Measurements from ENCODE around the gene L1CAM.

The L1CAM gene

DNA sequence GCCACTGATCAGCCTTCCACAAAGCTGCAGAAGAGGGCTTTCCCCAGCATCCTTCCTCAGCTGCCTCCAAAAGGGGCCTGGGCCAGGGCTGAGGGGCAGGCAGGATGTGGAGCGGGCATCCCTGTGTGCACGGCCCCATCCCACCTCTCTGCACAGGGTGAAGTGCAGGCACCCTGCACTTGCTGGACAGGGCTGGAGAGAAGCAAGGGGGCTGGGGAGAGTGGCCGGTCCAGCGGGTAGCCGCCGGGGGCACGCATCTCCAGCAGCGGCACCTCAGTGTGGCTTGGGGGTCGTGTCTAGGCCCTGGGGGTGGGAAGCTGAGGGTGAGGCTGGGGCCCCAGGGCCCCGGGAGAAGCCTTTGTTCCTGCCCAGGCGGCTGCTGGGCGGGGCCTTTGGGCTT is 21.5 kb upstream of the L1CAM start:
- H3K36me3 ChIP-seq (ENCODE audit: control insufficient read depth in 1 of 2, insufficient read depth in 2 of 2, low read length in 2 of 2), result no peaks in the 10 kb centered on the region
- no peak overlapping the region for H4K91ac ChIP-seq (ENCODE audit: low read depth, low read length)
- no peak overlapping the region for H2AK5ac ChIP-seq (ENCODE audit: low read length)
- peaks cover 5 to 10% of the 10 kb centered on the region in 2 experiments for H3K4me1 ChIP-seq (ENCODE audit: control insufficient read depth in 1 of 2, insufficient read depth in 2 of 2, low read length in 2 of 2)
- no peak overlapping the region for H2BK12ac ChIP-seq (ENCODE audit: low read length)
- no peak overlapping the region for H2BK120ac ChIP-seq (ENCODE audit: insufficient read depth, low read length, poor library complexity)
- H4K12ac ChIP-seq (ENCODE audit: low read depth, low read length), result no peak overlapping the region
- no peak overlapping the region for H3K4ac ChIP-seq (ENCODE audit: low read depth, low read length)
- H3K27me3 ChIP-seq (ENCODE audit: insufficient read depth, low read length), result no peaks in the 10 kb centered on the region
- no peak overlapping the region for H4K8ac ChIP-seq (ENCODE audit: low read depth, low read length)
- H2AFZ ChIP-seq (ENCODE audit: insufficient read depth, low read length, poor library complexity), result no peak overlapping the region
- H3K27ac ChIP-seq (ENCODE audit: low read depth, low read length), result no peak overlapping the region
- no peak for DNase-seq
- no peak overlapping the region for H3K4me2 ChIP-seq (ENCODE audit: low read length)
- H3K9me3 ChIP-seq (ENCODE audit: insufficient read depth, low read depth, low read length), result no peaks in the 10 kb centered on the region
- no peak overlapping the region for H3K18ac ChIP-seq (ENCODE audit: low read length)
- no peak overlapping the region for H3K23ac ChIP-seq (ENCODE audit: low read length)
- no peak overlapping the region for H3K4me3 ChIP-seq (ENCODE audit: low read depth, low read length)
- WGBS (ENCODE audit: extremely low coverage, insufficient coverage, insufficient read length), result no CpG with 5 or more reads among the region's 12 CpGs
- no peaks in the 10 kb centered on the region for H3K79me2 ChIP-seq (ENCODE audit: control insufficient read depth, insufficient read depth, low read length, poor library complexity)
- H2BK5ac ChIP-seq (ENCODE audit: low read depth, low read length, poor library complexity), result no peak overlapping the region
- no peaks in the 10 kb centered on the region for H3K79me1 ChIP-seq (ENCODE audit: low read length)
- H3K9ac ChIP-seq (ENCODE audit: low read length), result no peak overlapping the region
- no peak overlapping the region for H3K14ac ChIP-seq (ENCODE audit: low read length)

DNA sequence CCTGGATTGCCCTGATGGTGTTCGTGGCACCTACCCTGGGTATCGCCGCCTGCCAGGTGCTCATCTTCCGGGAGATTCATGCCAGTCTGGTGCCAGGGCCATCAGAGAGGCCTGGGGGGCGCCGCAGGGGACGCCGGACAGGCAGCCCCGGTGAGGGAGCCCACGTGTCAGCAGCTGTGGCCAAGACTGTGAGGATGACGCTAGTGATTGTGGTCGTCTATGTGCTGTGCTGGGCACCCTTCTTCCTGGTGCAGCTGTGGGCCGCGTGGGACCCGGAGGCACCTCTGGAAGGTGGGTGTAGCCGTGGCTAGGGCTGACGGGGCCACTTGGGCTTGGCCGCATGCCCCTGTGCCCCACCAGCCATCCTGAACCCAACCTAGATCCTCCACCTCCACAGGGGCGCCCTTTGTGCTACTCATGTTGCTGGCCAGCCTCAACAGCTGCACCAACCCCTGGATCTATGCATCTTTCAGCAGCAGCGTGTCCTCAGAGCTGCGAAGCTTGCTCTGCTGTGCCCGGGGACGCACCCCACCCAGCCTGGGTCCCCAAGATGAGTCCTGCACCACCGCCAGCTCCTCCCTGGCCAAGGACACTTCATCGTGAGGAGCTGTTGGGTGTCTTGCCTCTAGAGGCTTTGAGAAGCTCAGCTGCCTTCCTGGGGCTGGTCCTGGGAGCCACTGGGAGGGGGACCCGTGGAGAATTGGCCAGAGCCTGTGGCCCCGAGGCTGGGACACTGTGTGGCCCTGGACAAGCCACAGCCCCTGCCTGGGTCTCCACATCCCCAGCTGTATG is 20.3 kb upstream of the L1CAM start:
- DNase-seq, result no peak
- H3K27ac ChIP-seq (ENCODE audit: low read depth, low read length), result no peak overlapping the region
- H4K8ac ChIP-seq (ENCODE audit: low read depth, low read length), result no peak overlapping the region
- no peak overlapping the region for H3K4ac ChIP-seq (ENCODE audit: low read depth, low read length)
- no peaks in the 10 kb centered on the region for H3K27me3 ChIP-seq (ENCODE audit: insufficient read depth, low read length)
- no peak overlapping the region for H2BK120ac ChIP-seq (ENCODE audit: insufficient read depth, low read length, poor library complexity)
- H3K18ac ChIP-seq (ENCODE audit: low read length), result no peak overlapping the region
- no peak overlapping the region for H3K14ac ChIP-seq (ENCODE audit: low read length)
- no CpG with 5 or more reads among the region's 27 CpGs for WGBS (ENCODE audit: extremely low coverage, insufficient coverage, insufficient read length)
- no peak overlapping the region for H3K4me2 ChIP-seq (ENCODE audit: low read length)
- H4K12ac ChIP-seq (ENCODE audit: low read depth, low read length), result no peak overlapping the region
- no peaks in the 10 kb centered on the region for H3K36me3 ChIP-seq (ENCODE audit: control insufficient read depth in 1 of 2, insufficient read depth in 2 of 2, low read length in 2 of 2)
- no peak overlapping the region for H2AFZ ChIP-seq (ENCODE audit: insufficient read depth, low read length, poor library complexity)
- H2BK5ac ChIP-seq (ENCODE audit: low read depth, low read length, poor library complexity), result no peak overlapping the region
- no peak overlapping the region for H2BK12ac ChIP-seq (ENCODE audit: low read length)
- H3K23ac ChIP-seq (ENCODE audit: low read length), result no peak overlapping the region
- peaks cover 9 to 12% of the 10 kb centered on the region in 2 experiments for H3K4me1 ChIP-seq (ENCODE audit: control insufficient read depth in 1 of 2, insufficient read depth in 2 of 2, low read length in 2 of 2)
- peaks cover under 1% of the 10 kb centered on the region for H3K79me2 ChIP-seq (ENCODE audit: control insufficient read depth, insufficient read depth, low read length, poor library complexity)
- no peaks in the 10 kb centered on the region for H3K9me3 ChIP-seq (ENCODE audit: insufficient read depth, low read depth, low read length)
- peaks cover 2% of the 10 kb centered on the region for H3K79me1 ChIP-seq (ENCODE audit: low read length)
- H3K4me3 ChIP-seq (ENCODE audit: low read depth, low read length), result no peak overlapping the region
- no peak overlapping the region for H4K91ac ChIP-seq (ENCODE audit: low read depth, low read length)
- H3K9ac ChIP-seq (ENCODE audit: low read length), result no peak overlapping the region
- H2AK5ac ChIP-seq (ENCODE audit: low read length), result no peak overlapping the region

DNA sequence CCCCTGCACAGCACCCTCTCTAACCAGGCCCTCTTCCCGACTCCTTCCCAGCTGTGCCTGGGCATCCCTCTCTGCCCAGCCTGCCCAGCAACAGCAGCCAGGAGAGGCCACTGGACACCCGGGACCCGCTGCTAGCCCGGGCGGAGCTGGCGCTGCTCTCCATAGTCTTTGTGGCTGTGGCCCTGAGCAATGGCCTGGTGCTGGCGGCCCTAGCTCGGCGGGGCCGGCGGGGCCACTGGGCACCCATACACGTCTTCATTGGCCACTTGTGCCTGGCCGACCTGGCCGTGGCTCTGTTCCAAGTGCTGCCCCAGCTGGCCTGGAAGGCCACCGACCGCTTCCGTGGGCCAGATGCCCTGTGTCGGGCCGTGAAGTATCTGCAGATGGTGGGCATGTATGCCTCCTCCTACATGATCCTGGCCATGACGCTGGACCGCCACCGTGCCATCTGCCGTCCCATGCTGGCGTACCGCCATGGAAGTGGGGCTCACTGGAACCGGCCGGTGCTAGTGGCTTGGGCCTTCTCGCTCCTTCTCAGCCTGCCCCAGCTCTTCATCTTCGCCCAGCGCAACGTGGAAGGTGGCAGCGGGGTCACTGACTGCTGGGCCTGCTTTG is 19.6 kb upstream of the L1CAM start:
- no peak overlapping the region for H3K23ac ChIP-seq (ENCODE audit: low read length)
- H2BK120ac ChIP-seq (ENCODE audit: insufficient read depth, low read length, poor library complexity), result no peak overlapping the region
- H4K91ac ChIP-seq (ENCODE audit: low read depth, low read length), result no peak overlapping the region
- no peak for DNase-seq
- H3K9me3 ChIP-seq (ENCODE audit: insufficient read depth, low read depth, low read length), result no peaks in the 10 kb centered on the region
- H3K79me1 ChIP-seq (ENCODE audit: low read length), result peaks cover 3% of the 10 kb centered on the region
- H4K8ac ChIP-seq (ENCODE audit: low read depth, low read length), result no peak overlapping the region
- H3K27me3 ChIP-seq (ENCODE audit: insufficient read depth, low read length), result no peaks in the 10 kb centered on the region
- H4K12ac ChIP-seq (ENCODE audit: low read depth, low read length), result no peak overlapping the region
- H3K79me2 ChIP-seq (ENCODE audit: control insufficient read depth, insufficient read depth, low read length, poor library complexity), result peaks cover 2% of the 10 kb centered on the region
- WGBS (ENCODE audit: extremely low coverage, insufficient coverage, insufficient read length), result no CpG with 5 or more reads among the region's 32 CpGs
- H2BK5ac ChIP-seq (ENCODE audit: low read depth, low read length, poor library complexity), result no peak overlapping the region
- H2AFZ ChIP-seq (ENCODE audit: insufficient read depth, low read length, poor library complexity), result no peak overlapping the region
- no peak overlapping the region for H3K4me3 ChIP-seq (ENCODE audit: low read depth, low read length)
- H3K27ac ChIP-seq (ENCODE audit: low read depth, low read length), result no peak overlapping the region
- no peak overlapping the region for H3K4me2 ChIP-seq (ENCODE audit: low read length)
- no peak overlapping the region for H2AK5ac ChIP-seq (ENCODE audit: low read length)
- no peaks in the 10 kb centered on the region for H3K36me3 ChIP-seq (ENCODE audit: control insufficient read depth in 1 of 2, insufficient read depth in 2 of 2, low read length in 2 of 2)
- H3K4me1 ChIP-seq (ENCODE audit: control insufficient read depth in 1 of 2, insufficient read depth in 2 of 2, low read length in 2 of 2), result peaks cover 12 to 16% of the 10 kb centered on the region in 2 experiments
- H3K18ac ChIP-seq (ENCODE audit: low read length), result no peak overlapping the region
- H3K14ac ChIP-seq (ENCODE audit: low read length), result no peak overlapping the region
- no peak overlapping the region for H3K4ac ChIP-seq (ENCODE audit: low read depth, low read length)
- H2BK12ac ChIP-seq (ENCODE audit: low read length), result no peak overlapping the region
- H3K9ac ChIP-seq (ENCODE audit: low read length), result no peak overlapping the region

DNA sequence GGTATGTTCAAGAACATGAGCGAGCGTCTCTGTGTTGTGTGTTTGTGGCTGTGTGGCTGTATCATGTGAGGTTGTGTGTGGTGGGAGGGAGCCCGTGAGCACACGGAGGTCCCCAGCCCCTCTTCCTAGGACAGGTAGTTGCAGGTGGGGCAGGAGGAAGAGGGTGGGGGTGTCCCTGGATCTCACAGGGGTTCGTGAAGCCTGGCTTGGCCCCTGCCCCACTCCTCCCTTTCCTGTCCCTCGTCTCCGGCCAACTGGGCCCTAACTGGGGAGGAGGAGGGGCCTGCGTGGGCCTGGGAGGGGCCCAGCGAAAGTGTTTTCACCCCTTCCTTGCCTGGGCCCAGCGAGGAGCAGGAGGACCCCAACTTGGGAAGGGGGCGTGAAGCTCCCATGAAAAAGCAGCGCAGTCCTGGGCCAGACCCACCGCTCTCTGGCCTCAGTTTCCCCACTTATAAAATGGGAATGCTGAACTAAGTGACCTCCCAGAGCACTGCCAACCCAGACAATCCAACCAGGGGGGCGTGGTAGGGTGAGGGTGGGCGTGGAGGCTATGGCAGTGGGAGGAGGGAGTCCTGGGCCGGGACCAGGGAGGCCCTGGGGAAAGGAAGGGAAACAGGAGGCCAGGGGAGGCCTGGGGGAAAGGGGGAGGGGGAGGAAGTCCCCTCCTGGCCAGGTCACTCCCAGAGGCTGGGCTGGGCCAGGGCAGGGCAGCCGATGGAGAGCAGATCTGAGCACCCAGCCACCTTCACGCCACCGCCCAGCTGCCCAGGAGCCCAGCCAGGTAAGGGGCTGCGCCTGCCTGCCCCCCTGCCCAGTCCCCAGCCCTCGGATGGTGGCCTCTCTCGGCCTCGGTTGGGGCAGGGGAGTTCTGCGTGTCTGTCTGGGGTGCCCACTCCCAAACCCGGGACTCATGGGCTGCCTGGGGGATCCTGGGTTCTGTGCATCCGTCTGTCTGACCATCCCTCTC is 18.3 kb upstream of the L1CAM start, which contains the start of gene AVPR2:
Gene AVPR2 (plus strand): TSS at position 683 of the 967 bp plus-strand sequence. CDS start 473 bp downstream, outside the sequence.
- no peak within 1 kb of the TSS for H2BK12ac ChIP-seq (ENCODE audit: low read length)
- no peak within 1 kb of the TSS for H3K9ac ChIP-seq (ENCODE audit: low read length)
- H2BK120ac ChIP-seq (ENCODE audit: insufficient read depth, low read length, poor library complexity), result no peak within 1 kb of the TSS
- H4K12ac ChIP-seq (ENCODE audit: low read depth, low read length), result no peak within 1 kb of the TSS
- no peaks in the 10 kb centered on the region for H3K36me3 ChIP-seq (ENCODE audit: control insufficient read depth in 1 of 2, insufficient read depth in 2 of 2, low read length in 2 of 2)
- H3K79me2 ChIP-seq (ENCODE audit: control insufficient read depth, insufficient read depth, low read length, poor library complexity), result peaks cover 2% of the 10 kb centered on the region
- no peak within 1 kb of the TSS for H2AFZ ChIP-seq (ENCODE audit: insufficient read depth, low read length, poor library complexity)
- no peak within 1 kb of the TSS for H3K4ac ChIP-seq (ENCODE audit: low read depth, low read length)
- H3K4me3 ChIP-seq (ENCODE audit: low read depth, low read length), result no peak within 1 kb of the TSS
- H4K8ac ChIP-seq (ENCODE audit: low read depth, low read length), result no peak within 1 kb of the TSS
- no peak within 1 kb of the TSS for H3K4me2 ChIP-seq (ENCODE audit: low read length)
- no peak for DNase-seq
- H3K27me3 ChIP-seq (ENCODE audit: insufficient read depth, low read length), result no peaks in the 10 kb centered on the region
- no CpG with 5 or more reads among the region's 26 CpGs for WGBS (ENCODE audit: extremely low coverage, insufficient coverage, insufficient read length)
- H3K27ac ChIP-seq (ENCODE audit: low read depth, low read length), result no peak within 1 kb of the TSS
- H3K18ac ChIP-seq (ENCODE audit: low read length), result peak within 1 kb of the TSS; percentile 17
- H2AK5ac ChIP-seq (ENCODE audit: low read length), result peak within 1 kb of the TSS; percentile 2
- no peak within 1 kb of the TSS for H3K14ac ChIP-seq (ENCODE audit: low read length)
- H3K79me1 ChIP-seq (ENCODE audit: low read length), result peaks cover 3% of the 10 kb centered on the region
- H2BK5ac ChIP-seq (ENCODE audit: low read depth, low read length, poor library complexity), result no peak within 1 kb of the TSS
- H4K91ac ChIP-seq (ENCODE audit: low read depth, low read length), result peak within 1 kb of the TSS; percentile 25
- H3K4me1 ChIP-seq (ENCODE audit: control insufficient read depth in 1 of 2, insufficient read depth in 2 of 2, low read length in 2 of 2), result peaks cover 12 to 16% of the 10 kb centered on the region in 2 experiments
- H3K23ac ChIP-seq (ENCODE audit: low read length), result no peak within 1 kb of the TSS
- no peaks in the 10 kb centered on the region for H3K9me3 ChIP-seq (ENCODE audit: insufficient read depth, low read depth, low read length)

Data from trophoblast cell (in vitro differentiated cells and primary cell).